Spleen (tissue), 7 donors: ENCODE data around the gene PTPN11.

Source experiments
- CTCF ChIP-seq, 11 experiments: fragments of 200-600 bp in 7 of 11; fragments of 450-650 bp in 4 of 11; sonication (generic) in 4 of 11; IDR thresholded peaks in 8 of 11; conservative IDR thresholded peaks in 3 of 11; 1 replicate in 7 of 11; 2 replicates in 4 of 11; pipeline versions ENCODE4 v1.4.0 to v1.8.0; 2016 to 2021; ENCODE audit warnings: antibody characterized with exemption in 11 of 11, inconsistent platforms in 4 of 11, mild to moderate bottlenecking in 1 of 11
- POLR2A ChIP-seq, 3 donors: fragments of 450-650 bp; IDR thresholded peaks; one replicate each; pipeline ENCODE4 v1.5.1; 2017; ENCODE audit warnings: antibody characterized with exemption in 3 of 3, mild to moderate bottlenecking in 1 of 3
- POLR2AphosphoS5 ChIP-seq, 3 donors: sonication (generic); formaldehyde crosslinking; IDR thresholded peaks; one replicate each; pipeline ENCODE4 v1.5.1; 2017; ENCODE audit warnings: antibody characterized with exemption in 3 of 3
- donor health status: DM: no; HTN: no; CAD: no; lungs with moderate emphysema.
- donor health status: DM: no; HTN: no; CAD: no.
- donor health status: DM: no; HTN: no; CAD: no.

GRCh38 chr12:112447106-112447505 is 28.4 kb downstream of the PTPN11 start:
- TF ChIP-seq POLR2AphosphoS5 (IDR thresholded peaks at IDR 0.05) (no peak), CTCF (IDR thresholded peaks at IDR 0.05 in 8 of 11, conservative IDR thresholded peaks at IDR 0.05 in 3 of 11) (no peak), POLR2A (IDR thresholded peaks at IDR 0.05) (no peak)
